Measurements from ENCODE around the gene TALDO1. TPM values are rescaled to one million over a fixed set of nuclear protein-coding genes. Genes with fewer than 3 reads are reported as not detected.

TALDO1 gene
- total and polyA plus RNA-seq, 4 donors: 72.5 to 181 (median 128) TPM

GRCh38 chr11:791658-792534, 44.6 kb downstream of the TALDO1 start:
- WGBS: 93% methylated on average over 49 of the region's 49 CpGs
- Histone ChIP-seq H3K36me3 (ENCODE audit: control insufficient read depth in 4 of 4, insufficient read depth in 3 of 4, low read depth in 1 of 4, low read length in 3 of 4) (peaks cover 0 to 10% (median 6%) of the 10 kb centered on the region in 4 donors), H3K27me3 (ENCODE audit: control insufficient read depth in 4 of 4, insufficient read depth in 4 of 4, low read length in 3 of 4) (no peaks in the 10 kb centered on the region), H3K9ac (ENCODE audit: low read depth in 1 of 2, low read length in 2 of 2) (no peak overlapping the region), H3K9me3 (ENCODE audit: control insufficient read depth in 4 of 4, low read length in 3 of 4) (no peaks in the 10 kb centered on the region), H3K4me3 (ENCODE audit: low read depth in 1 of 3, low read length in 3 of 3) (no peak overlapping the region), H3K27ac (ENCODE audit: low read depth in 1 of 2, low read length in 2 of 2) (no peak overlapping the region), H3K4me1 (ENCODE audit: control insufficient read depth in 4 of 4, insufficient read depth in 4 of 4, low read length in 3 of 4) (peaks cover 7 to 32% (median 20%) of the 10 kb centered on the region in 4 donors)
- TF ChIP-seq JUND (IDR thresholded peaks at IDR 0.05) (no peak), CTCF (IDR thresholded peaks at IDR 0.05; ENCODE audit: low read depth, low read length, missing input control) (no peak), ATF3 (IDR thresholded peaks at IDR 0.05) (no peak), HNF4A (conservative IDR thresholded peaks at IDR 0.05) (no peak), TAF1 (conservative IDR thresholded peaks at IDR 0.05) (no peak), FOXA2 (IDR thresholded peaks at IDR 0.05) (no peak), YY1 (IDR thresholded peaks at IDR 0.05) (no peak), SP1 (IDR thresholded peaks at IDR 0.05) (no peak), HNF4G (IDR thresholded peaks at IDR 0.05) (no peak), REST (IDR thresholded peaks at IDR 0.05) (no peak), GABPA (IDR thresholded peaks at IDR 0.05 in 1 of 2, conservative IDR thresholded peaks at IDR 0.05 in 1 of 2) (no peak), EGR1 (IDR thresholded peaks at IDR 0.05; ENCODE audit: low read depth in 2 of 2) (no peak), FOXA1 (IDR thresholded peaks at IDR 0.05) (no peak), NR2F2 (IDR thresholded peaks at IDR 0.05) (no peak), ZBTB33 (IDR thresholded peaks at IDR 0.05) (no peak), MAX (IDR thresholded peaks at IDR 0.05) (no peak)
- no peak for DNase-seq (ENCODE audit: low spot score)
